CD4-positive, alpha-beta T cell treated with Interleukin-10 for 1 hour (primary cell): ENCODE results near the gene NEK7.
A peak's percentile ranks its signal among the peaks of the same experiment; 100 is the strongest.

Experiments used
- DNase-seq: peaks from one replicate; pipeline ENCODE4 v3.0.0-alpha.2; 2020

The NEK7 gene

DNA sequence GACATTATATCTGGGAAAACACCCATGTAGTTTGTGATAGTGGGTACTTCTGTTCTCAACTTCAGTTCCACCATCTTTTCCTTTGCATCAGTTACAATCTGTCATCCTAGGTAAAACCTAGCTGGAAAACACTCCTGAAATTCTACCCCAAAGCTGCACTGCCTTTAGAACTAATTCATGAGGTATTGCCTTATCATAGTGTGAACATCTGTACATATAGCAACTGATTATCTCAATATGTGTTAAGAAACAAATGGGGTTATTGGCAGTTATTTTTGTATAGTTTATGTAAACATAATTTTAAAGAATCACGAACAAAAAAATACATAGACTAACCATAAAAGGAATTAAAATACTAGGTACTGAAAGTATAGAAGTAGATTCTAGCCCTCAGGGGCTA, 6.4 kb upstream of the NEK7 start:
- no peak for DNase-seq

DNA sequence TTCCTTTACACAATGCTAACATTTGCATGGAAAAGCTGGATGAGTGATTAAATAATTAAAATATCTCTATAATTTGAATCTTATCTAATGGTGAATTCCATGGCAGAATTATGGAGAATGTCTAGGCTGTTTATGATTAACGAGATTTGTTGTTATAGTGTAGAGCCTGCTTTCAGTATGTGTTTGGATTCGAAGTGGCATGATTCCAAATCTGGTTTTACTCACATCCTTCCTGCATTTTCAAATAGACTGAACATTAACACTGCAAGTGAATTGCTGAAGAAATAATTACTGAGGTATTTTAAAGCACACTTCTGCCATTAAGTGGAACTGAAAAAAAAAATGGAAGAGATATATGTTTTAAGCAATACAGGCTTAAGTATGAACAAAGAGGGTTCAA, 5.1 kb upstream of the NEK7 start:
- no peak for DNase-seq

DNA sequence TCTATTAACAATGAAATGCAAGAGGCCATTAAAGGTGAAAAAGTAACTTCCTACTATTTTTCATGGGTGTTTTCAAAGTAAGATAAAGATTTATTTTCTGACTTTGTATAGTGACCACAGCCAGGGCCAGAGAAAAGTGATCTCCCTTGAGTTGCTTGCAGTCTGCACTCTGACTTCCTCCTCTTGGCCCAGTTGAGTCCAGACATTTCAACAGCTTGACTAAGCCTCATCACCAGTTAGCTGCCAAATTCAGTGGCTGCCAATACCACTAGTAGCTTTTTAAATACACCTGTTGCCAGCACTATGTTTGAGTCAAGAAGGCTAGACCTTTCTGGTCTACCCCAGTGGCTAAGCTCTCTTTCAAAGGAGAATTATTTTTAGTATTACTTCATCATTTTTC, 3.7 kb upstream of the NEK7 start:
- no peak for DNase-seq

- no peak for DNase-seq
Observed at GRCh38 chr1:198153804-198154203, 3.0 kb upstream of the NEK7 start.

DNA sequence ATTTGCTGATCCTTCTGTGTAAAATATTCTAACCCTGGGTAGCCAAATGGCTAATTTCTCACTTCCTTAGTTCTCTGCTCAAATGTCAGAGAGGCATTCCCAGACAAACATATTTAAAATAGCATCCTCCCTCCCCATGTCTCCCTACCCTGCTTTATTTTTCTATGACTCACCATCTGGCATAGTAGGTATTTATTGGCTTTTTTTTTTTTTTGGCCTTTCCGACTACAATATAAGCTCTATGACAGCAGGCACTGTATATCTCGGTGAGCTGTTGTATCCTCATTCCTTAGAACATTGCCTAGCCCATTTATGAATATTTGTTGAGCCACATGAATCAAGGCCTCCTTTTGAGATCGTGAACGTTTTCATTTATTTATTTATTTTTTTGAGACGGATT, 1.5 kb upstream of the NEK7 start:
- DNase-seq, result no peak

DNA sequence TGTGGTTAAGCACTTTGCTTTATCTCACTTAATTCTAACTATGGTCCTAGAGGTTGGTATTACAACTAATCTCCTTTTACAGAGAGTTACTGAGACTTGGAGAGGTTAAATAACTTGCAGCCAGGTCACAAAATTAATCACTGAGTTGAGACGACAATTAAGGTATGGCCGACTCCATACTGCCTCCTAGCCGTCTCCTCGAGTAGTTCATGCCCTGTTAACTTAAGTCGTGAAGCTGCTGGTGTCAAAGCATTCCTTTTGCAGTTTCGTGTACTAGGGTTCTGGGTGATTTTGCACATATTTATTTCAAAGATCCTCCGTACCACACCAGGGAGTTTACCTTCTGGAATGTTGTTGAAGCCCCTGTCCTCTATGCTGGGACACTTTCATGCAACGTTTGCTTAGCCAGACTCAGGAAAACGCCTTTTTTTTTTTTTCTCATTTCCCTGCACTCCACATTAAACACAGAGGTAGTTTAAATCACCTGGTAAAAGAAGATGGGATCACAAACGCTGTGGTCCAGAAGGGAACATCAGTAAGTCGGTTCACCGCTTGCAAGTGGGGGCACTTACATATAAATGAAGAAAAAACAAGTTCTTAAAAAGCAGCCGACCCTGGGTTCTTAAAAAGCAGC, 570 bp upstream of the NEK7 start:
- peak; percentile 83 for DNase-seq

- peak; percentile 85 for DNase-seq
Observed at GRCh38 chr1:198157241-198157846, 546 bp downstream of the NEK7 start.

DNA sequence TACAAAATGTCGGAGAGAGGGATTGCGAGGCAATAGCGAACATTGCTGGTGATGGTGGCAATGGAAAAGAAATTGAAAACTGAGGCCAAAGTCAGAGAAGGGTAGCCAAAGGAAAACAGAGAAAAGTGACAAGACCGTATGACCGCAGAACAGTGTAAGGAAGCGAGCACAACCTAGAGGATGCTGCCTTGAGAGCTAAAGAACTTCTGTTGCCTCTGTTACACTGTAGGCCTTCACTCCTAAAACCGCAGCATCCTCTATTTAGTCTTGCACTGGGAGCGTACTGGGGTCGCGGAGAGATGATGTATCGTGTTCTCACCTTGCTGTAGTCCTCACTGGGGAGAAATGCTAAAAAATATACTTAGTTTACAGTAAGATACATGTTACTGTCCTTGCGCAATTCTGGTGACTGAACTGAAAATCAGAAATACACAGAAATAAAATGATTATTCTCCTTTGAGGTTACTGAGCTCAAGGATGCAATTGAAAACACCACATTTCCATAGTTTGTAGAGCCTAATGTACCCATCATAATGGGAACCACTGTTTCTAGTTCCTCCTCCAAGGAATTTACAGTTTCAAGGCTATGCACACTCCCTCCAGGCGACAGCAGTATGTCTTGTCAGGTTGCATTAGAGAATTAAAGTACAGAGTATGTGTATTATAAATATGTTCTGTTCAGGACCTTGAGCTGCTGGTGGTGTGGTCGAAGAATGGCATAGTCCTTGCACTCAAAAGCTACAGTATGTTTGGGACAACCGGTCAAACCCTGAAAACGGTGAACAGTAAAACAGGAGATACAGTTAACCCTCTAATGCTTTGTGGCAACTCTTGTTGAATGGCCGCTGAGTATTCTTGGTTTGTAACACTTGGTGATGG, 1.3 kb downstream of the NEK7 start:
- DNase-seq, result peak; percentile 38

- DNase-seq, result peak; percentile 83
Observed at GRCh38 chr1:198158735-198159589, 2.2 kb downstream of the NEK7 start.

GRCh38 chr1:198160222-198160621, 3.4 kb downstream of the NEK7 start:
- no peak for DNase-seq

DNA sequence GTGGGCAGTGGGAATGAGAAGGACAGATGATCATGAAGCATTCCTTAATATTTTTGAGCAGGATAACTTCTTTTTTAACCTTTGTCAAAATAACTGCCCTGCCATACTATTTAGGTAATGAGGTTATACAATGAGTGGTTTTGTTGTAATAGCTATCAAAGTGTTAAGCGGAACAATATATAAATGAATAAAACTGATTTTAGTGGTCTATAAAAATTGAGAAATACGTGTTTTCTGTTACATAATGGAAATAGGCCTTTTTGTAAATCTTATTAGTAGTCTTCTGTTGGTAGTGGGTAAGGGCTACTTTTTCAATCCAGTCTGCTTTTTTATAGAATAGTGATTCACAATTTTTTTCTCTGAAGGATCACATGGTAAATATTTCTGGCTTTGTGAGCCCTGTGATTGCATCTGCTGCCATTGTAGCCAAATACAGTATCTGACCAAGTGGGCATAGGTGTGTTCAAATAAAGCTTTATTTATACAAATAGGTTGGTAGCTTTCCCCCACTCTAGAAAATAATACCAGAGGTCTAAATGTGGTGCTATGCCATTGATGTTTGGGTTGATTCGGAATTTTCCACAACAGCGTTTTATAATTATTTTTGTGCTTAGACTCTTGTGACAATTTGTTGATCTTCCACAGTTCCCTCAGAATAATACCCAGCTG, 4.3 kb downstream of the NEK7 start:
- DNase-seq, result no peak

DNA sequence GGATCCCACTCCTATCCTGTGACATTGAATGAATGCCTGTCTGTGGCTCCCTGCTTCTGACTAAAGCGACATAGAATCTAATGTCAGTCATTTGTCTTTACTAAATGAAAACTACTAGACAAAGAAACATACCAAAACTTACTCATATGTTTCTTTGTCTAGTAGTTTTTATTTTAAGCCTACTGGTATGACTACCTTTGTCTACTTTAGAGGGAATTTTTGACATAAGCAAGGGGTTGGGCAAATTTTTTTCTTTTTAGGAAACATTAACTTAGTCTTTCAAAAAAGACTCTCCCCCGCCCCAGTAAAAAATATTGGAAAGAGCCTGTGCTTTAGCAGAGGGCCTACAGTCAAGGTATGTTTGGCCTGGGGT, 4.9 kb downstream of the NEK7 start:
- DNase-seq, result no peak

DNA sequence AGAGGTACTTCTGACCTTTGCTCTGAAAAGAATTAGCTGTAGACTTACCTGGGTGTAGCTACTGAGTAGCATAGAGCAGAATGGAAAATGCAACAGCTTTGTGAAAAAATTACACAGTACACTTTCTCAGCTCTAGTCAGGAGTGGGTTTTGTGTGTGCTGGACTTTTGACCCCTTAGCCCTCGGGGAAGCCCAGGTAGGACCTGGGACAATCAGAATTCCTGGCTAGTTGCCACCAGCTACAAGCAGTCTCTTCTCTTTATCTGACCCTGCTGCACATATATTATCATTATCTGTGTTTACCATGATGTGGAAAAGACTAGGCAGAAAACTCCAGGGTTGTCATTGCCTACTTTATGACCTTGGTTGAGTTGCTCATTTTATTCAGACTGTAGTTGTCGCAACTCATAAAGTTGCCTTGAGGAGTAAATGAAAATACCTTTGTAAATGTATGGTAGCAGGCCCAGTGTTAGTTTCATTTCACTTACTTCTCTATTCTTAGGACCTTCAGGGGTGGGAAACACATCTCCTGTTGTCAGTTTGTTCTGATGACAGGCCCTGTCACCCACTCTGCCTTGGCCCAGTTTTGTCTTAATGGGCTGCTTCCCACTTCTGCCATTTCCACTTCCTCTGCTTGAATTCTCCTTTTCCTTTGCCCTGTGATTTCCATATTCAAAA, 5.4 kb downstream of the NEK7 start:
- no peak for DNase-seq

- DNase-seq, result peak; percentile 59
Observed at GRCh38 chr1:198165927-198166647, 9.3 kb downstream of the NEK7 start.

DNA sequence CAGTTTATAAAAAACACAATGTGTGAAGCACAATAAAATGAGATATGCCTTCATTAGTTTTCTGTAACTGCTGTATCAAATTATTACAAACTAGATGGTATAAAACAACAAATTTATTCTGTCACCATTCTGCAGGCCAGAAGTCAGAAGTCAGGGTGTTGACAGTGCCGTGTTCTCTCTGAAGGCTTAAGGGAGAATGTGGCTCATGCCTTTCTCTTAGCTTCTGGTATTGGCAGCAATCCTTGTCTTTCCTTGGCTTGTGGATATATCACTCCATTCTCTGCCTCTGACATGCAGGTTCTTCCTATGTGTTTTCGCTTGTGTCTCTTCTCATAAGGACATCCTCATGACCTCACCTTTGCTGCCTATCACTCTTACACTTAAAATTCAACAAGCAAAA, 10.1 kb downstream of the NEK7 start:
- DNase-seq, result no peak

GRCh38 chr1:198167436-198167934, 10.7 kb downstream of the NEK7 start:
- peak; percentile 71 for DNase-seq

DNA sequence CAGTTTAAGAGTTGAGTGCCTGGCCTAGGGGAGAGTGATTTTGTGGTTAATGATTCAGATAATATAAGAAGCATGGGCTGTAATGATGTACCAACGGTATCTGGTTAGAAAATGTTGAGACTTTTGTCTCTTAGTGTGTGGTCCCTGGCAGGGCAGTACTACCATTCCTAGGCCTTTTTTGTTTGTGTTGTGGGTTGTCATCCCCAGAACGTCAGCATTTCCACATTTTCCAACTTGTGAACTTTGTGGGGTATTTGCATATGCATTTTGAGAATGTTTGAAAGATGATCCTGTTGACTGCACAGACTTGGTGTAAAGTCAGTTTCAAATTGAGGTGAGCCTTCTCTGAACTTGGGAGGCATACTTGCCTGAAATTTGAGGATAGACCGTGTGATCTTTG, 11.4 kb downstream of the NEK7 start:
- DNase-seq, result no peak

GRCh38 chr1:198169672-198170071, 12.9 kb downstream of the NEK7 start:
- no peak for DNase-seq

DNA sequence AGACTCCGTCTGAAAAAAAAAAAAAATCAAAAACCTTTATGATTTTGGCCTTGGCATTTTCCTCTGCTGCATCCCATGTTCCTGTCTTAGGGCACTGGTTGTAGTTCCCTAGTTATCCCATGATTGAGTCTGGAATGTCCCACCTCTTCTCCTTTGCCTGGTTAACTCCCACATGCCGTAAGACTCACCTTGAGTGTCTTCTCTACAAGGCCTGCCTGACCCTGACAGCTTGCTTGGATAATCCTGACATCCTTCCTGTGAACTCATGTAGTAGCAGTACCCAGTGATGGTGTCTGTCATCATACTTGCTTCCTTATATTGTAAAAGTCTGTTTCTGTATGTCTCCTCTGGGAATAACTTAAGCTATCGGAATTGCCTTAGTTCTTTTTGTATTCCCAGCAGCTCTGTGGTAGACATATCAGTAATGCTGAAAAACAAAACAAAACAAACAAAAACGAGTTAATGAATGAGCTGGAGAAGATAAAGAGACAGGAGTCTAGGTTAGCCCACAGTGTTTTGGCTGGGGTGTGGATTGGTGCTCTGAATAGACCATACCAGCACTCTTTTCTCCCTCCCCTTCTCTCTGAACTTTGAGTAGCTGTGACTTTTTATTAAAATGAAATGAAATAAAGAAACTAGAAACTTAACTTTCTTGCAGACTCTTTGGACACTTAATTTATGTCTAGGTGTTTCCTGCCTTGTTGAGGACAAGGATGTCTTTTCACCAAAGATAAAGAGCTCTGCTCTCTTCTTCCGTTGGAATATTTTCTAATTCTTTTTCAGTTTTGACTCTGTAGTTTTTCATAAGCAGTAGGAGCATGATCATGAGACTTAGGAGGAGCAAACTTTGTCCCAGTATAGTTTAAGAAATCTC, 15.1 kb downstream of the NEK7 start:
- no peak for DNase-seq

DNA sequence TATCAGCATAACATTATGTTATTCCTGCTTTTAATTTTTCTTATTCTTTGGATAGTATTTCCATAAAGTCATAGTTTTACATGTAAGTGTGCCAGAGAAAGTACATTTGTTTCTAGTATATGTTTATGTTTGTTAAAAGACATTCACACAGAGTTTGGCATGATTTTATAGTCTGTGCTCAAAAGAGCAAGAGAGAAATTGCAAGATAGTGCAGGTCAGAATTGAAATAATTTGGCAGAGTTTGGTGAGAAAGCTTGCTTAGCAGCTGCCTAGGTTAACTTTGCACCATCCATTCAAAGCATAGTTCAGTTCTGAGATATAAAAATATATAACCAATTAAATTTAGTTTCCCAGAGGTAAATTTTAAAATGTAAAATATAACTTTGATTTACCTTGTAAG, 17.0 kb downstream of the NEK7 start:
- no peak for DNase-seq
